ENCODE results near the gene ZCCHC24. TPM values are rescaled to one million over a fixed set of nuclear protein-coding genes. Genes with fewer than 3 reads are reported as not detected.

The ZCCHC24 gene
- total RNA-seq, 3 donors from 2014 or later = 18.7 to 50.8 (median 48.8) TPM

GRCh38 chr10:79377557-79378382, 67.7 kb downstream of the ZCCHC24 start:
- Histone ChIP-seq H3K4me3 (no peak overlapping the region), H3K9me3 (no peaks in the 10 kb centered on the region), H3K4me1 (no peaks in the 10 kb centered on the region), H3K27ac (no peak overlapping the region), H3K36me3 (no peaks in the 10 kb centered on the region), H3K27me3 (no peaks in the 10 kb centered on the region)
- intact Hi-C loops (cut with DNase I; ENCODE audit: low total_unique reads) = loop anchor here (10.0 kb wide), 1 partner anchor 87 kb away; no protein-coding TSS in a partner anchor
- peak in 1 of 2 donors; percentile 15 for DNase-seq (ENCODE audit: low spot score in 2 of 2)
- TF ChIP-seq POLR2A (IDR thresholded peaks at IDR 0.05) (no peak), POLR2AphosphoS5 (IDR thresholded peaks at IDR 0.05) (no peak), CTCF (IDR thresholded peaks at IDR 0.05) (no peak)

GRCh38 chr10:79376751-79377556, 68.5 kb downstream of the ZCCHC24 start:
- Histone ChIP-seq H3K4me1 (no peaks in the 10 kb centered on the region), H3K4me3 (no peak overlapping the region), H3K27me3 (no peaks in the 10 kb centered on the region), H3K36me3 (no peaks in the 10 kb centered on the region), H3K27ac (no peak overlapping the region), H3K9me3 (no peaks in the 10 kb centered on the region)
- TF ChIP-seq POLR2AphosphoS5 (IDR thresholded peaks at IDR 0.05) (no peak), CTCF (IDR thresholded peaks at IDR 0.05) (no peak), POLR2A (IDR thresholded peaks at IDR 0.05) (no peak)
- no peak for DNase-seq (ENCODE audit: low spot score in 2 of 2)
- intact Hi-C loops (cut with DNase I; ENCODE audit: low total_unique reads) = loop anchor here (10.0 kb wide), 1 partner anchor 88 kb away; no protein-coding TSS in a partner anchor

GRCh38 chr10:79376078-79376628, 69.3 kb downstream of the ZCCHC24 start:
- no peak for DNase-seq (ENCODE audit: low spot score in 2 of 2)
- Histone ChIP-seq H3K4me3 (no peak overlapping the region), H3K36me3 (no peaks in the 10 kb centered on the region), H3K27ac (no peak overlapping the region), H3K9me3 (peaks cover 0 to 4% of the 10 kb centered on the region in 2 donors), H3K27me3 (no peaks in the 10 kb centered on the region), H3K4me1 (no peaks in the 10 kb centered on the region)
- TF ChIP-seq CTCF (IDR thresholded peaks at IDR 0.05) = no peak
- no peak for TF ChIP-seq POLR2A (IDR thresholded peaks at IDR 0.05)
- TF ChIP-seq POLR2AphosphoS5 (IDR thresholded peaks at IDR 0.05) = no peak
- intact Hi-C loops (cut with DNase I; ENCODE audit: low total_unique reads) = loop anchor here (10.0 kb wide), 1 partner anchor 89 kb away; no protein-coding TSS in a partner anchor

GRCh38 chr10:79375321-79376077, 69.9 kb downstream of the ZCCHC24 start:
- no peak overlapping the region for H3K27ac ChIP-seq
- H3K27me3 ChIP-seq = no peaks in the 10 kb centered on the region
- intact Hi-C loops (cut with DNase I; ENCODE audit: low total_unique reads) = loop anchor here (10.0 kb wide), 1 partner anchor 89 kb away; no protein-coding TSS in a partner anchor
- peak in 1 of 2 donors; percentile 15 for DNase-seq (ENCODE audit: low spot score in 2 of 2)
- no peak overlapping the region for H3K4me3 ChIP-seq
- no peaks in the 10 kb centered on the region for H3K4me1 ChIP-seq
- TF ChIP-seq POLR2A (IDR thresholded peaks at IDR 0.05) (no peak), CTCF (IDR thresholded peaks at IDR 0.05) (no peak), POLR2AphosphoS5 (IDR thresholded peaks at IDR 0.05) (no peak)
- H3K36me3 ChIP-seq = no peaks in the 10 kb centered on the region
- peaks cover 0 to 5% of the 10 kb centered on the region in 2 donors for H3K9me3 ChIP-seq

Data from breast epithelium (tissue), 4 donors.